Activated CD8-positive, alpha-beta memory T cell treated with anti-CD3 and anti-CD28 coated beads, Interleukin-2, amount 10 ng/mL, durations not matched to agents 7 days and 5 days (primary cell): ENCODE results near the gene SLC6A6. TPM values are rescaled to one million over a fixed set of nuclear protein-coding genes. Genes with fewer than 3 reads are reported as not detected.
A peak's percentile ranks its signal among the peaks of the same experiment; 100 is the strongest.

Experiments
- ATAC-seq: fragments of 150-1000 bp; cut with Tn5 transposase; one replicate; pipeline ENCODE4 v1.10.0; 2021; ENCODE audit warnings: moderate library complexity
- CTCF ChIA-PET: fragments of 350-600 bp; sonication (Branson Sonifier 250); formaldehyde crosslinking; loops from one replicate; lab custom pipeline; 2021; ENCODE audit warnings: antibody characterized with exemption; lab: Charles Lee
- DNase-seq: peaks from one replicate; pipeline ENCODE4 v3.0.0-alpha.2; 2020
- H3K27ac Mint-ChIP-seq: one replicate; pipeline ENCODE4 v1.8.0; 2021; ENCODE audit warnings: mild to moderate bottlenecking, mixed read lengths
- H3K27me3 Mint-ChIP-seq: one replicate; pipeline ENCODE4 v1.8.0; 2021; ENCODE audit warnings: mixed read lengths
- H3K36me3 Mint-ChIP-seq: one replicate; pipeline ENCODE4 v1.8.0; 2021; ENCODE audit warnings: mild to moderate bottlenecking, mixed read lengths
- H3K4me1 Mint-ChIP-seq: one replicate; pipeline ENCODE4 v1.8.0; 2021; ENCODE audit warnings: mixed read lengths
- H3K4me3 Mint-ChIP-seq: one replicate; pipeline ENCODE4 v1.8.0; 2021; ENCODE audit warnings: mild to moderate bottlenecking, moderate library complexity, mixed read lengths
- H3K9me3 Mint-ChIP-seq: one replicate; pipeline ENCODE4 v1.8.0; 2022; ENCODE audit warnings: low read depth, mixed read lengths
- total RNA-seq, 2 experiments: library from RNA; stranded (reverse); gene quantifications; one replicate each; pipeline ENCODE4 v1.2.3, GENCODE V29; 2021

SLC6A6 gene
- 10 to 100 TPM; 55.3 to 64.6 TPM for total RNA-seq

DNA sequence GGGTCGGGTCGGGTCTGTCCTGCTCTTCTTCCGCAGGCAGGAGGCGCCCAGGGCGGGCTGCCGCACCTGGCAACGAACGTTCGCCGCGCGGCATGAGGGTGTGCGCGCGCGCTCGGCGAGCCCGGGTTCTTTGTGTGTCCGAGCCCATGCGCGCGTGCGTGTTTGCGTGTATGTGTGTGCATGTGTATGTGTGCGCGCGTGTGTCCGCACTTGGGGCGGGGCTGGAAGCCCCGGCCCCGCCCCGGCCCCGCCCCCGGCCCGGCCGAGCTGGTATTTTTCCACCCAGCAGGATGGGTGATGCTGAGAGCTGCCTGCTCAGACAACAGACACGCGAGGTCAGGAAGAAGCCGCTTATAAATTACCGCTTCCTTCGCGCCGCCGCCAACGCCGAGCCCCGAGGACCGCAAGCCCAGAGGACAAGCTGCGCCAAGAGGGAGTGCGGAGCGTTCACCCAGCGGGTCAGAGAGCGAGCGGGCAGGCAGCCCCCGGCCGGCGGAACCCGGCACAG lies at the start of gene SLC6A6:
Gene SLC6A6, plus strand, starts transcription at position 303 of the 508 bp plus-strand sequence. CDS start 41,029 bp downstream, outside the sequence.
- DNase-seq: peak; percentile 94
- peaks cover 39% of the 10 kb centered on the region for H3K4me1 Mint-ChIP-seq
- peak; percentile 82 for ATAC-seq
- peaks cover 4% of the 10 kb centered on the region for H3K36me3 Mint-ChIP-seq
- CTCF ChIA-PET: interaction anchor here (0.8 to 2.5 kb wide), 9 partner anchors 13 to 249 kb away, joined by 3 to 20 read pairs (median 5); partner anchors contain the start of gene CCDC174
- peaks cover 3% of the 10 kb centered on the region for H3K27me3 Mint-ChIP-seq
- peak within 1 kb of the TSS; percentile 95 for H3K27ac Mint-ChIP-seq
- H3K4me3 Mint-ChIP-seq: peak within 1 kb of the TSS; percentile 91
- H3K9me3 Mint-ChIP-seq: no peaks in the 10 kb centered on the region

DNA sequence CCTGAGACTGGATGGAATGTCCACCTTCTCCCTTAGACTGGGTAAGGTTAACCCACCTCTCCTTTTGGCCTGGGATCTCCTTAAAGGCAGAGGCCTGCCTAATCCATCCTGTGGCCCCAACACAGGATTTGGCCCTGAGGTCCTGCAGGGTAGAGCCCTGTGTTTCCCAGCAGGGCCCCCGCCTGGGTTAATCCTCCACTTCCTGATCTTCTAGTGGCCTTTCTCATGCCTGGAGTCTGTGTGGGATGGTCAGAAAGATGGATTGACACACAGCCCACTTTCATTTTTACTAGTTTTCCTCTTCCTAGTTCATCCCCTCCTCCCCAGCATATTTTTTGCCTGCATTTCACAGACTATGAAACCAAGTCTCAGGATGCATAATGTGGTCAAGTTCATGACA lies 48.9 kb upstream of the SLC6A6 start:
- Mint-ChIP-seq H3K4me1 (peaks cover 2% of the 10 kb centered on the region), H3K4me3 (no peak overlapping the region), H3K27ac (peak overlapping the region; percentile 19), H3K36me3 (no peaks in the 10 kb centered on the region), H3K9me3 (no peaks in the 10 kb centered on the region), H3K27me3 (peaks cover 11% of the 10 kb centered on the region)
- DNase-seq (no peak), ATAC-seq (no peak)
- CTCF ChIA-PET: interaction anchor here (1.2 kb wide), 1 partner anchor 150 kb away, joined by 3 read pairs; no protein-coding TSS in a partner anchor

DNA sequence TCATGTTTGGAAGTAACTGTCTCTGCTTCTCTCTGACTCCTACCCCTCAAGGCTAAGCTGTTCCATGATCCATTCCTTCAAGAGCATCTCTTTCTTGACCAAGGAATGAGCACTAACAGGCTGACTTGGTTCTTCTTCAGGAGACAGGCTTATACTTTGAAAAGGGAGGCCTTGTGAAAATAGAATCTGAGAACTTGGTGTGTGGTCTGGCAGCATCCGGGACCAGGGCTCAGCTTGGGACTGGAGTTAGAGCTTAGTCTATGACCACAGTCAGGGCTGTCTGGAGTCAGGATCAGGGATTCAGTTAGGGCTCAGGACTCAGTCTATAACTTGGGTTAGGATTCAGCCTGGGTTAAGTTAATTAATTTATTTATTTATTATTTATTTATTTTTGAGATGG lies 44.9 kb upstream of the SLC6A6 start:
- H3K27me3 Mint-ChIP-seq: peaks cover 4% of the 10 kb centered on the region
- peaks cover 2% of the 10 kb centered on the region for H3K4me1 Mint-ChIP-seq
- DNase-seq (no peak), ATAC-seq (no peak)
- H3K36me3 Mint-ChIP-seq: no peaks in the 10 kb centered on the region
- H3K4me3 Mint-ChIP-seq: no peak overlapping the region
- H3K27ac Mint-ChIP-seq: no peak overlapping the region
- H3K9me3 Mint-ChIP-seq: no peaks in the 10 kb centered on the region
- CTCF ChIA-PET: interaction anchor here (1.0 kb wide), 1 partner anchor 110 kb away, joined by 3 read pairs; no protein-coding TSS in a partner anchor

GRCh38 chr3:14358426-14359211 lies 43.8 kb upstream of the SLC6A6 start:
- H3K4me1 Mint-ChIP-seq: peaks cover under 1% of the 10 kb centered on the region
- no peak overlapping the region for H3K4me3 Mint-ChIP-seq
- no peaks in the 10 kb centered on the region for H3K9me3 Mint-ChIP-seq
- ATAC-seq: no peak
- CTCF ChIA-PET: no interaction called here
- no peak for DNase-seq
- peaks cover 7% of the 10 kb centered on the region for H3K27me3 Mint-ChIP-seq
- H3K36me3 Mint-ChIP-seq: no peaks in the 10 kb centered on the region
- no peak overlapping the region for H3K27ac Mint-ChIP-seq

DNA sequence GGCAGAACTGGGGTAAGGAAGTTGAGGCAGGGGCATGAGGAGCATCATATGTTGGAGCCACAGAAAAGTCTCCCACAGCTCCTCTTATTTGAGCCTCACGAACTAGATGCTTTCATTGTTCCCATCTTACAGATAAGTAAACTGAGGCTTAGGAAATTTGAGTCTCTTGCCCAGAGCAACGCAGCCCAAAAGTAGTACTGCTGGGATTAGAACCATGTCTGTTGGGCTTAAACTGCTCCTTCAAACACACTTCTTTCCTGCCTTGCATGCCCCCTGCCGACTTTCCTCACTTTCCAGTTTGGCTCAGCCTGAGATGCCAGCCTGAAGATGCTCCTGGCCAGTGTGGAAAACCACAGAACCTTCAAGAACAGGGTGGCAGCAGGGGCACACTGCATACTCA lies 43.1 kb upstream of the SLC6A6 start:
- ATAC-seq (no peak), DNase-seq (no peak)
- H3K27ac Mint-ChIP-seq: no peak overlapping the region
- CTCF ChIA-PET: no interaction called here
- no peaks in the 10 kb centered on the region for H3K36me3 Mint-ChIP-seq
- peaks cover 7% of the 10 kb centered on the region for H3K27me3 Mint-ChIP-seq
- H3K9me3 Mint-ChIP-seq: no peaks in the 10 kb centered on the region
- H3K4me3 Mint-ChIP-seq: no peak overlapping the region
- peaks cover 3% of the 10 kb centered on the region for H3K4me1 Mint-ChIP-seq

DNA sequence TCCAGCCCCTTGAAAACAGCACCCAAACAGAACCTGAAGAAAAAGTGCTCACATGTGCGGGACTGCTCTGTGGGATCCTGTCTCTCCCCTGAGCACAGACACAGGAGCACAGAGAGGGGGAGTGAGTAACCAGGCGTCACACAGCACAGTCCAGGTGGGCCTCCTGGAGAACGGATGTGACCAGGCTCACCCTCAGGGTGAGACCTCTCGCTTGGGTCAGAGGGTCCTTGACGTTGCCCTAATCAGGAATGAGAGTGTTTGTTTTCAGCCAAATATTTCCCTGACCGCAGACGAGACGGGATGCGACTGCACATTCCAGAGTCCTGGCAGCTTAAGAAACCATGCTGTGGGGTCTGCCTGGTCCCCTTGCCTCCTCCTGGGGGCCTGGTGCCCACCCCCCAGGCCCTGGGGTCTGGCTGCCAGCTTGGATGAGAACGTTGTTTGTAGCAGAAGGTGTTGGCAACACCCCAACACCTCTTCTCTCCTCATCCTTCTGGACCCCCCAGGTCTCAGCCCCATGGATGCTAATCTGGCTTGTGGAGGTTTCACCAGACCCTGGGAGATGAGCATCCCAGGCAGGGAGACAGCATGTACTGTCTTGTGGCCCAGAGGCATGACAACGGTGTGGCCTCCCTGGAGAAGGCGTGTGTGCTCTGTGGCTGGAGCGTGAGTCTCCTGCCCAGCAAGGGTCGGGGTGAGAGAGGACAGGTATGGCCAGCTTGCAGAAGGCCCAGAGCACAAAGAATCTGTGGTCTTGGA lies 42.1 kb upstream of the SLC6A6 start:
- no peak for DNase-seq
- peaks cover 7% of the 10 kb centered on the region for H3K27me3 Mint-ChIP-seq
- no peak for ATAC-seq
- peaks cover 3% of the 10 kb centered on the region for H3K4me1 Mint-ChIP-seq
- no peak overlapping the region for H3K4me3 Mint-ChIP-seq
- no peak overlapping the region for H3K27ac Mint-ChIP-seq
- CTCF ChIA-PET: no interaction called here
- no peaks in the 10 kb centered on the region for H3K36me3 Mint-ChIP-seq
- no peaks in the 10 kb centered on the region for H3K9me3 Mint-ChIP-seq

DNA sequence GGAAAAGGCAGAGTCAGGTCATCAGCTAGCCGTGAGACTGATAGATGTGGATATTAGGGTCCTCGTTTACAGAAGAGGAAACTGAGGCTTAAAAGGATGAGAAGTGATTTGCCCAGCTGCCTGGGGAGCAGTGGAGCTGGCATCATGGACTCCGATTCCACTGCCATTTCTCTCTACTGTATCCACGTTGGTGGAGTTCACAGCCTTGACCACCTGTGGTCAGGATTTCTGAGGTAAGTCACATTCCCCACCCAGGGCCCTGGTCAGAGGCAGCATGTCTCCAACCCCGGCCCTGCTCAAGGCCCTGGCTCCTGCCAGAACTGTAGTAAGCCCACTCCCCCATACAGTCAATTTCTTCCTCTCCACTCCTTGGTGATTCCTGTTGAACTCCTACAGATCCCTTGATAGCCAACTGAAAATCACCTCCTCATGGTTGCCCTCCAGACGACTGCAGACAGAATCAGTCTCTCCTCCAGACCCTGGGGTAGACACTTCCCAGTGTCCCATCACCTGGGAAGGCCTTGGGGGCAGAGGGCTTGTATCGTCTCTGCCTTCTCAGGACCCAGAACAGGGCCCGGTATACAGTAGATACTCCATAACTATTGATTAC lies 41.2 kb upstream of the SLC6A6 start:
- ATAC-seq (no peak), DNase-seq (no peak)
- no peaks in the 10 kb centered on the region for H3K9me3 Mint-ChIP-seq
- no peak overlapping the region for H3K27ac Mint-ChIP-seq
- CTCF ChIA-PET: no interaction called here
- H3K36me3 Mint-ChIP-seq: no peaks in the 10 kb centered on the region
- H3K4me3 Mint-ChIP-seq: no peak overlapping the region
- H3K27me3 Mint-ChIP-seq: peaks cover 7% of the 10 kb centered on the region
- peaks cover 3% of the 10 kb centered on the region for H3K4me1 Mint-ChIP-seq

- Mint-ChIP-seq H3K27me3 (peaks cover 7% of the 10 kb centered on the region), H3K36me3 (no peaks in the 10 kb centered on the region), H3K27ac (no peak overlapping the region), H3K9me3 (no peaks in the 10 kb centered on the region), H3K4me1 (peaks cover 3% of the 10 kb centered on the region), H3K4me3 (no peak overlapping the region)
- CTCF ChIA-PET: no interaction called here
- DNase-seq: no peak
- ATAC-seq: no peak
These were observed 39.5 kb upstream of the SLC6A6 start for GRCh38 chr3:14362890-14363289.

GRCh38 chr3:14363379-14363778 lies 39.0 kb upstream of the SLC6A6 start:
- no peaks in the 10 kb centered on the region for H3K36me3 Mint-ChIP-seq
- CTCF ChIA-PET: no interaction called here

GRCh38 chr3:14363991-14364390 lies 38.4 kb upstream of the SLC6A6 start:
- Mint-ChIP-seq H3K4me3 (no peak overlapping the region), H3K27me3 (peaks cover 5% of the 10 kb centered on the region), H3K36me3 (no peaks in the 10 kb centered on the region), H3K27ac (no peak overlapping the region), H3K4me1 (peaks cover 3% of the 10 kb centered on the region), H3K9me3 (no peaks in the 10 kb centered on the region)
- ATAC-seq: no peak
- CTCF ChIA-PET: no interaction called here
- DNase-seq: no peak

More at GRCh38 chr3:14363379-14363778, 39.0 kb upstream of the SLC6A6 start:
- H3K27me3 Mint-ChIP-seq: peaks cover 7% of the 10 kb centered on the region
- no peak overlapping the region for H3K4me3 Mint-ChIP-seq
- H3K27ac Mint-ChIP-seq: no peak overlapping the region
- ATAC-seq (no peak), DNase-seq (no peak)
- no peaks in the 10 kb centered on the region for H3K9me3 Mint-ChIP-seq
- H3K4me1 Mint-ChIP-seq: peaks cover 3% of the 10 kb centered on the region

DNA sequence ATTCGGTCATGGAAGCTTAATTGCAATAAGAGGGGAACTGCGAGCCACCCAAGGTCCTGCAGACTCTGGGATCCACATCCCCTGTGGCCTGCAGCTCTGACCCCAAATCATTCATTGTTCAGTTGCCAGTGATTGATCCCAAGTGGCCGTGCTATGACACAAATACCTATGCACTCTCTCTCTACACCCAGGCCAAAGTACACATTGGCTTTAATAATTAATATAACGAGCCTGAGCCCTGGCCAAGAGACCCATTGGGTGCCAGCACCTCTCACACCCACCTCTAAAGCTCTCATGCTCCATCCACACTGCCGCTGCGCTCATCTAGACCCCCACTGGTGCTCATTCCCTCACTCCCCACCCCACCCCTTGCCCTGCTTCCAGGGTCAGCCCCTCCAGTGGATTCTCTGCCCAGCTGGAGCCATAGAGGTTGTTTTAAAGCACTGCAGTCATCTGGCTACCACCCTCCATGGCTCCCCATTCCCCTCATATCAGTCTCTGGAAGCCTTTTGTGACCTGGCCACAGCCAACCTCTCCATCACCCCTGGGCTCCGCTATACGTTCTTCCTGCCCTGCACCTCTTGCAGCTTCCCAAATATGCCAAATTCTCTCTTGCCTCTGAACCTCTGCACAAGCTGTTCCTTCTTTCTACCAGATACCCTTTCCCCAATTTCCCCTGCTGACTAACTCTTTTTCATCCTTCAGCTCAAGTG lies 37.7 kb upstream of the SLC6A6 start:
- H3K9me3 Mint-ChIP-seq: no peaks in the 10 kb centered on the region
- H3K4me1 Mint-ChIP-seq: peaks cover 3% of the 10 kb centered on the region
- no peaks in the 10 kb centered on the region for H3K36me3 Mint-ChIP-seq
- peaks cover 3% of the 10 kb centered on the region for H3K27me3 Mint-ChIP-seq
- ATAC-seq (no peak), DNase-seq (no peak)
- no peak overlapping the region for H3K4me3 Mint-ChIP-seq
- CTCF ChIA-PET: no interaction called here
- H3K27ac Mint-ChIP-seq: no peak overlapping the region

GRCh38 chr3:14366248-14366647 lies 36.2 kb upstream of the SLC6A6 start:
- peaks cover 3% of the 10 kb centered on the region for H3K27me3 Mint-ChIP-seq
- no peaks in the 10 kb centered on the region for H3K9me3 Mint-ChIP-seq
- CTCF ChIA-PET: interaction anchor here (0.7 kb wide), 1 partner anchor 163 kb away, joined by 3 read pairs; no protein-coding TSS in a partner anchor

More at GRCh38 chr3:14366248-14366647, 36.2 kb upstream of the SLC6A6 start:
- no peak overlapping the region for H3K27ac Mint-ChIP-seq
- DNase-seq (no peak), ATAC-seq (no peak)
- no peak overlapping the region for H3K4me3 Mint-ChIP-seq
- peaks cover 8% of the 10 kb centered on the region for H3K4me1 Mint-ChIP-seq
- no peaks in the 10 kb centered on the region for H3K36me3 Mint-ChIP-seq
